ENCODE results near the gene TMEM178A. TPM values are rescaled to one million over a fixed set of nuclear protein-coding genes. Genes with fewer than 3 reads are reported as not detected.

The TMEM178A gene
- total and polyA plus RNA-seq, 7 donors: 0.10 to 1.6 (median 0.46) TPM

GRCh38 chr2:39660612-39661236, 5.0 kb upstream of the TMEM178A start:
- H3K27ac ChIP-seq: no peak overlapping the region
- ATAC-seq: no peak
- DNase-seq: no peak
- WGBS, 3 donors: 83 to 91% (median 84%) methylated on average over 3 of the region's 3 CpGs
- H3K4me3 ChIP-seq: no peak overlapping the region
- no peaks in the 10 kb centered on the region for H3K27me3 ChIP-seq (ENCODE audit: insufficient read depth in 3 of 3, low read length in 2 of 3)
- H3K36me3 ChIP-seq (ENCODE audit: insufficient read depth in 1 of 2, low read depth in 1 of 2): no peaks in the 10 kb centered on the region
- intact Hi-C loops (cut with DNase I): no loop called here
- no peaks in the 10 kb centered on the region for H3K4me1 ChIP-seq
- no peak for TF ChIP-seq CTCF (IDR thresholded peaks at IDR 0.05)
- H3K9me3 ChIP-seq: no peaks in the 10 kb centered on the region

- no peak for ATAC-seq
Measured at GRCh38 chr2:39661826-39662225, 3.9 kb upstream of the TMEM178A start.

GRCh38 chr2:39663187-39663930, 2.4 kb upstream of the TMEM178A start:
- Histone ChIP-seq H3K36me3 (ENCODE audit: insufficient read depth in 1 of 2, low read depth in 1 of 2) (no peaks in the 10 kb centered on the region), H3K4me3 (no peak overlapping the region), H3K27ac (no peak overlapping the region), H3K4me1 (peaks cover 6% of the 10 kb centered on the region), H3K27me3 (ENCODE audit: insufficient read depth in 3 of 3, low read length in 2 of 3) (peaks cover 0 to 7% (median 4%) of the 10 kb centered on the region in 3 donors), H3K9me3 (no peaks in the 10 kb centered on the region)
- ATAC-seq (no peak), DNase-seq (no peak)
- intact Hi-C loops (cut with DNase I): no loop called here
- no peak for TF ChIP-seq CTCF (IDR thresholded peaks at IDR 0.05)
- 84 to 94% (median 89%) methylated on average over 2 of the region's 2 CpGs for WGBS, 3 donors

More at GRCh38 chr2:39661826-39662225, 3.9 kb upstream of the TMEM178A start:
- intact Hi-C loops (cut with DNase I): no loop called here
- no peak overlapping the region for H3K4me3 ChIP-seq
- peaks cover 3% of the 10 kb centered on the region for H3K4me1 ChIP-seq
- WGBS, 3 donors: 43 to 50% (median 47%) methylated on average over 1 of the region's 1 CpG
- peaks cover 0 to 4% (median 0%) of the 10 kb centered on the region in 3 donors for H3K27me3 ChIP-seq (ENCODE audit: insufficient read depth in 3 of 3, low read length in 2 of 3)
- no peak overlapping the region for H3K27ac ChIP-seq
- TF ChIP-seq CTCF (IDR thresholded peaks at IDR 0.05): no peak
- DNase-seq: no peak
- H3K9me3 ChIP-seq: no peaks in the 10 kb centered on the region
- H3K36me3 ChIP-seq (ENCODE audit: insufficient read depth in 1 of 2, low read depth in 1 of 2): no peaks in the 10 kb centered on the region

- intact Hi-C loops (cut with DNase I): no loop called here
- WGBS, 3 donors: 57 to 59% (median 58%) methylated on average over 6 of the region's 6 CpGs
- DNase-seq (no peak), ATAC-seq (no peak)
- no peaks in the 10 kb centered on the region for H3K36me3 ChIP-seq (ENCODE audit: insufficient read depth in 1 of 2, low read depth in 1 of 2)
- H3K27ac ChIP-seq: no peak overlapping the region
- H3K27me3 ChIP-seq (ENCODE audit: insufficient read depth in 3 of 3, low read length in 2 of 3): peaks cover 0 to 7% (median 4%) of the 10 kb centered on the region in 3 donors
- H3K9me3 ChIP-seq: no peaks in the 10 kb centered on the region
- peaks cover 6% of the 10 kb centered on the region for H3K4me1 ChIP-seq
- TF ChIP-seq CTCF (IDR thresholded peaks at IDR 0.05): no peak
- no peak overlapping the region for H3K4me3 ChIP-seq
Measured at GRCh38 chr2:39664232-39664887, 1.4 kb upstream of the TMEM178A start.
